Inferior parietal cortex (tissue), 1 donor: Measurements from ENCODE around the gene CDIP1.
A peak's percentile ranks its signal among the peaks of the same experiment; 100 is the strongest.

Source experiments
- DNase-seq: peaks from one replicate; pipeline ENCODE4 v3.0.0-alpha.2; 2016; ENCODE audit errors: extremely low spot score

The CDIP1 gene

GRCh38 chr16:4514606-4515005 lies 24.0 kb downstream of the CDIP1 start:
- no peak for DNase-seq

- DNase-seq, result no peak
Observed at GRCh38 chr16:4513881-4514280, 24.7 kb downstream of the CDIP1 start.

GRCh38 chr16:4513086-4513860 lies 25.3 kb downstream of the CDIP1 start:
- no peak for DNase-seq

DNA sequence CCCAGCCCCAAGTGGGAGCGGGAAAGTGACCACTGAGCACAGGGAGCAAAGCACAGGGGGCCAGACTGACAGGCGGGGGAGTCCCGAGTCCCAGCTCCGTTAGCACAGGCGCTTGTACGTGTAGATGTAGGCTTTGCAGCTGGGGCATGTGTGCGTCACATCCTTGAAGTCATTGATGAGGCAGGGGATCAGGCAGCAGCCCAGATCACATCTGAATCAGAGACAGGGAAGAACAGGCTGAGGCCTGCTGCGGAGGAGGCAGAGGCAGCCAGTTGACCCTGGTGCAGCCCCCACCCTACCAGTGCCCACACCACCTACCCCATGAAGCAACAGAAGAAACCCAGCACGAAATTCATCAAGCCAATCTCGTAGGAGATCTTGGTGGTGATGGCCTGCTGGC lies 26.1 kb downstream of the CDIP1 start:
- no peak for DNase-seq

- peak; percentile 51 for DNase-seq
Observed at GRCh38 chr16:4511441-4512082, 27.0 kb downstream of the CDIP1 start.

- DNase-seq, result no peak
Observed at GRCh38 chr16:4510747-4511426, 27.7 kb downstream of the CDIP1 start.

GRCh38 chr16:4510131-4510530 lies 28.4 kb downstream of the CDIP1 start:
- no peak for DNase-seq

DNA sequence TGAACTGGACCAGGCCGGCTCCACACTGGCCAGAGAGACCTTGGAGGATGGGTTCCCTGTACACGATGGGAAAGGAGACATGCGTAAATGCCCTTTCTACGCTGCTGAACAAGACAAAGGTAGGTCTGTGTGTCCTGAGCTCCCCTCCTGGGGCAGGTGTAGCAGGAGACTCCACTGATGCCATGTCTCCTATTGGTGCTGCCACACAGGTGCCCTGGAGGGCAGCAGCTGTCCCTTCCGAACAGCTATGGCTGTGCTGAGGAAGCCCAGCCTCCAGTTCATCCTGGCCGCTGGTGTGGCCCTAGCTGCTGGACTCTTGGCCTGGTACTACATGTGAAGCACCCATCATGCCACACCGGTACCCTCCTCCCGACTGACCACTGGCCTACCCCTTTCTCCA lies 29.2 kb downstream of the CDIP1 start:
- no peak for DNase-seq

GRCh38 chr16:4508806-4509205 lies 29.8 kb downstream of the CDIP1 start:
- DNase-seq, result no peak

GRCh38 chr16:4507588-4508345 lies 30.8 kb downstream of the CDIP1 start:
- no peak for DNase-seq

DNA sequence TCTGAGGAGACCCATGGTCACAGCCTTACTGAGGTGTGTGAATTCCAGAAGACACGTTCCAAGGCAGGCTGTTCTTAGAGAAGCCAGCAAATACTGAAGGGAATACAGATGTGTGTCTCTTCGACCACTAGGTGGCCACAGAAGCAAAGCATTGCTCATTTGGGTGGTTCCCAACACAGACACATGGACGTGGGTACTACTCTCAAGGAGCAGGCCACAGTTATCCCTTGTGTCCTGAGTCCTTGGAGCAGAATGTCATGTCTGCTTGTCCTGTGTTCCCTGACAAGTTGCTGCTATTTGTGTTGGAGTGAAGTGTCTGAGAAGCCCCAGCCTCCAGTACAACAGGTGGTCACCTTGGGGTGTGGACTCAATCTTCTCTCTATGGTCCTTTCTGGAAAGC lies 32.1 kb downstream of the CDIP1 start:
- peak; percentile 94 for DNase-seq

DNA sequence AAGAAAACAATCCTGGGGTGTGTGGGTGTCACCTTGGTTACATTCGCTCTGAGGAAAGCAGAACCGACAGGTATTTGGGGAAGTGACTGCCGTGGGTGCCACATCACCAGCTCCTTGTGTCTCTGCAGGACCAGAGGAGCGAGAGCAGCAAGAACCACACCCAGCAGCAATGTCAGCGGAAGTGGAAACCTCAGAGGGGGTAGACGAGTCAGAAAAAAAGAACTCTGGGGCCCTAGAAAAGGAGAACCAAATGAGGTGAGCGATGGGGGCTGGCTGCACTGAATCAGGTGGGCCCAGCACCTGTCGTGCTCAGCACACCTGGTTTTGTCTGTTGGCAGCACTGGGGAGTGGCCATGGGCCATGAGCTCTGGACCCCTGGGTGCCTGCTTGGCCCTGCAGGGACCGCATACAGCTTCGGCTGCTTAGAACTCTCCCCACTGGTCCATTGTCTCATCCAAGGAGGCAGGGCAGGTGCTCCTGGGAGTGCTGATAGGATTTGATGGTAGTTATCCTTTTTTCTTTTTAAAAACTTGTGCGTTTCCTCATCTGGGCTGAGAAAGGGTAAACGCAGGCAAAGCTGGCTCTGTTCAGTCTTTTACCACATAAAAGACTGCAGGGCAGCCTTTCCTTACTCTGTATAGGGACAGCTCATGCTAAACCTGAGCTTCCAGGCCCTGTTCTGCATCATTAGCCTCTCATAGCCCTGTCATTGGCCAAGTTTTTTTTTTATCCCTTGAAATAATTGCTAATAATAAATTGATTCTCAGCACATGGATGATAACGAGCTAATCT lies 33.0 kb downstream of the CDIP1 start:
- DNase-seq, result no peak

DNA sequence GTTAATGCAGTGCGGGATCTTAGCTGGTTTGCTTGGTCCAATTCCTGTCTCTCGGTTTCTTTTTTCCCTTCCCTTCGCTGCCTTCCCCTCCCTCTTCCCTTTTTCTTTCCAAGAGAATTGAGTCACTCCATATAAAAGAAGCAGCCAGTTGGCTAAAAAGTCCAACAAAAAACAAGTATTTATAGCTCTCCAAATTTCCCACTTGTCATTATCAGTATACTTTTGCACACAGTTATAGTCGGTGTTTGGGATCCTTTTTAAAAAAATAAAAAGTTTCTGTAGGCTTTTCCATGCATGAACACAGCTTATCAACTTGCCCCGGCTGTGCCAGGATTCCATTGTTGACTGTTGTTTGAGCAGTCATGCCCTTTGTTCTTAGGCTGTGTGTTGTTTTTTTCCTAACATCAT lies 37.5 kb downstream of the CDIP1 start:
- peak; percentile 67 for DNase-seq

DNA sequence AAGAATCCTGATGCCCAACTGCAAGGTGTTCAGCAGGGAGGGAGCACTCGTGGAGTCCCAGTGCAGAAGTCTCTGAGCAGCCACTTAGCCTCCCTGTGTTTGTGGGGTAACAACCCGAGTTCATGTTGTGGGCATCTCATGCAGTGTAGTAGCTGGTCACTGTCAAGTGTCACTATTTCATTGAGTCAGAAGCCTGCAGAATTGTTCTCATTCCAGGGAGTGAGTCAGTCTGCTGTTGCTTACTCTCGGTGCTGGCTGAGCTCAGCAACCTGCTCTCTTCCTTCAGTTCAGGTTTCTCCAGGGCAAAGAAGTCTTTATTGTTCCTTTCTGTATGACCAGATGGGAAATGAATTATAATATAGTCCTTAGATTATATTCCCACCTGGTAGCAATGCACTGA lies 38.3 kb downstream of the CDIP1 start:
- DNase-seq, result peak; percentile 66

DNA sequence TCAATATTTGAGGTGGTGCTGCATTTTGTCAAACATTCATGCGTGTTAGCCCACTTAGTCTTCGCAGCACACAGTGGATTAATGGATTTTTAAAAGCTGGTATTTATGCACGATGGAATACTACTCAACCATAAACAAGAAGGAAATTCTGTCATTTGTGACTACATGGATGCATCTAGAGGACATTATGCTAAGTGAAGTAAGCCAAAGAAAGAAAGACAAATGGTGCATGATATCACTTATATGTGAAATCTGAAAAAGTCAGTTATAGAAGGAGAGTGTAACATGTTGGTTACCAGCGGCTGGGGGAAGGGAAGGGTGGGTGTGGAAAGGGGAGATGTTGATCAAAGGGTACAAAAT lies 39.4 kb downstream of the CDIP1 start:
- DNase-seq, result no peak

GRCh38 chr16:4498546-4499195 lies 39.9 kb downstream of the CDIP1 start:
- no peak for DNase-seq

DNA sequence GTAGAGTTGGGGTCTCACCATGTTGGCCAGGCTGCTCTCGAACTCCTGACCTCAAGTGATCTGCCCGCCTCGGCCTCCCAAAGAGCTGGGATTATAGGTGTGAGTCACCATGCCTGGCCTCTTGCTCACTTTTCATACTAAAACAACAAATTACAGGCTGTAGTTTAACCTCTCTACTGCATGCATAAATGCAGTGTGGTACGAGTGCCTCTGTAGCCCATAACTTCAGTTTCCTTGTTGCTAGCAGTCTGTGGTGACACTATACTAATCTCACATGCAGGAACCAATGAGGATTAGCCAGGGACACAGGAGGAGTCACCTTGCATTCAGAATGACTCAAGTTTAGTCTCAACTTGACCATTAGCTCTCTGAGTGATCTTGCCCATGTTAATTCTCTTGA lies 42.3 kb downstream of the CDIP1 start:
- no peak for DNase-seq

GRCh38 chr16:4495766-4496165 lies 42.8 kb downstream of the CDIP1 start:
- DNase-seq, result no peak

- DNase-seq, result no peak
Observed at GRCh38 chr16:4494746-4495490, 43.7 kb downstream of the CDIP1 start.

DNA sequence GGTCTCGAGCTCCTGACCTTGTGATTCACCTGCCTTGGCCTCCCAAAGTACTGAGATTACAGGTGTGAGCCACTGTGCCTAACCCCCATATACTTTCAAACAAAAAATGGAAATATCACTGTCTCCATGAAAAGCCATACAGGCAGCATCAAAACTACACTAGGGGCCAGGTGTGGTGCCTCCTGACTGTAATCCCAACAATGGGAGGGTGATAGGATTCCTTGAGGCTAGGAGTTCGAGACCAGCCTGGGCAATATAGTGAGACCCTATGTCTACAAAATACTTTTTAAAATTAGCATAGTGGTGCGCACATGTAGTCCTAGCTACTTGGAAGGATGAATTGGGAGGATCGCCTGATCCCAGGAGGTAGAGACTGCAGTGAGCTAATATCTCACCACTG lies 46.7 kb downstream of the CDIP1 start:
- no peak for DNase-seq
